Cardiac fibroblast (primary cell): ENCODE data around the gene ZNF77.
"Not testable (repeated sequence)": the region's sequence is repeated elsewhere in the genome, so short reads cannot be mapped to it uniquely, and the experiment has no call there.

Source experiments
- DNase-seq, 2 donors: peaks; one replicate each; pipeline versions ENCODE4 v3.0.0 to v3.0.0-alpha.2; 2010; ENCODE audit warnings: low read depth in 2 of 2
- H3K4me3 ChIP-seq, 2 donors: replicated peaks in 1 of 2; 1 replicate in 1 of 2; 2 replicates in 1 of 2; pipeline ENCODE4 v1.5.1; 2011; ENCODE audit warnings: low read depth in 2 of 2, low read length in 2 of 2, mild to moderate bottlenecking in 2 of 2, moderate library complexity in 1 of 2
- TF ChIP-seq, protein P1 (sequence below): IDR thresholded peaks from one replicate; pipeline ENCODE4 v1.5.1; 2011; ENCODE audit warnings: low read depth, mild to moderate bottlenecking, low read length, inconsistent platforms

ZNF77 gene

DNA sequence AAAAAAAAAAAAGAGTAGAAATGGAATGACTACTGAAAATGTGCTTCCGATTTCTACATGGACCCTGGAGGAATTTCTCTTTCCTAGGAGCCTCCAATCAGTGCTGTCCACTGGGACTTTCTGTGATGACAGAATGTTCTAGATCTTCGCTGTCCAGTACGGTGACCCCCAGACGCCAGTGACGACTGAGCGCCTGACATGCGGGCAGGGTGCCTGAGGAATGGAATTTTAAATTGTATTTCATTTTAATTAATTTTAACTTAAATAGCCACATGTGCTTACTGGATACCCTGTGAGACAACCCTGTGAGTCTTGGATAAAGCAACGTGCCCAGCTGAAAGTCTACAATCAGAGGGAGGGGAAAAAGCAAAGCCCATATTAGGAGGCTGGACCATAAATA, 28.5 kb upstream of the ZNF77 start:
- no peak overlapping the region for H3K4me3 ChIP-seq
- peak; percentile 55 to 77 for DNase-seq
- TF ChIP-seq, protein P1, sequence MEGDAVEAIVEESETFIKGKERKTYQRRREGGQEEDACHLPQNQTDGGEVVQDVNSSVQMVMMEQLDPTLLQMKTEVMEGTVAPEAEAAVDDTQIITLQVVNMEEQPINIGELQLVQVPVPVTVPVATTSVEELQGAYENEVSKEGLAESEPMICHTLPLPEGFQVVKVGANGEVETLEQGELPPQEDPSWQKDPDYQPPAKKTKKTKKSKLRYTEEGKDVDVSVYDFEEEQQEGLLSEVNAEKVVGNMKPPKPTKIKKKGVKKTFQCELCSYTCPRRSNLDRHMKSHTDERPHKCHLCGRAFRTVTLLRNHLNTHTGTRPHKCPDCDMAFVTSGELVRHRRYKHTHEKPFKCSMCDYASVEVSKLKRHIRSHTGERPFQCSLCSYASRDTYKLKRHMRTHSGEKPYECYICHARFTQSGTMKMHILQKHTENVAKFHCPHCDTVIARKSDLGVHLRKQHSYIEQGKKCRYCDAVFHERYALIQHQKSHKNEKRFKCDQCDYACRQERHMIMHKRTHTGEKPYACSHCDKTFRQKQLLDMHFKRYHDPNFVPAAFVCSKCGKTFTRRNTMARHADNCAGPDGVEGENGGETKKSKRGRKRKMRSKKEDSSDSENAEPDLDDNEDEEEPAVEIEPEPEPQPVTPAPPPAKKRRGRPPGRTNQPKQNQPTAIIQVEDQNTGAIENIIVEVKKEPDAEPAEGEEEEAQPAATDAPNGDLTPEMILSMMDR = no peak

DNA sequence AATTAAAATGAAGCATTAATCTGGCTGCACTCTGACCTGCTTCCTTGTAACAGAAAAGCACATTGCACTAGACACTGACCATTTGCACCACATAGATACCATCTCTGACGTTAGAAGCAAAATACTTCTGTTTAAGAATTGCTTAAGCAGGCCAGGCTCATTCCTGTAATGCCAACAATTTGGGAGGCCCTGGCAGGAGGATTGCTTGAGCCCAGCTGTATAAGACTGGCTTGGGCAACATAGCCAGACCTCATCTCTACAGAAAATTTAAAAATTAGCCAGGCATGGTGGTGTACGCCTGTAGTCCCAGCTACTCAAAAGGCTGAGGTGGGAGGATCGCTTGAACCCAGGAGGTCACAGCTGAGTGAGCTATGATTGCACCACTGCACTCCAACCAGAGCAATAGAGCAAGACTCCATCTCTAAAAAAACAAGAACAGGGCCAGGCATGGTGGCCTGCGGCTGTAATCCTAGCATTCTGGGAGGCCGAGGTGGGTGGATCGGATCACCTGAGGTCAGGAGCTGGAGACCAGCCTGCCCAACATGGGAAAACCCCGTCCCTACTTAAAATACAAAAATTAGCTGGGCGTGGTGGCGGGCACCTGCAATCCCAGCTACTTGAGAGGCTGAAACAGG, 25.5 kb upstream of the ZNF77 start:
- peak; percentile 60 to 96 for DNase-seq
- TF ChIP-seq, protein P1 = no peak
- no peak overlapping the region for H3K4me3 ChIP-seq

DNA sequence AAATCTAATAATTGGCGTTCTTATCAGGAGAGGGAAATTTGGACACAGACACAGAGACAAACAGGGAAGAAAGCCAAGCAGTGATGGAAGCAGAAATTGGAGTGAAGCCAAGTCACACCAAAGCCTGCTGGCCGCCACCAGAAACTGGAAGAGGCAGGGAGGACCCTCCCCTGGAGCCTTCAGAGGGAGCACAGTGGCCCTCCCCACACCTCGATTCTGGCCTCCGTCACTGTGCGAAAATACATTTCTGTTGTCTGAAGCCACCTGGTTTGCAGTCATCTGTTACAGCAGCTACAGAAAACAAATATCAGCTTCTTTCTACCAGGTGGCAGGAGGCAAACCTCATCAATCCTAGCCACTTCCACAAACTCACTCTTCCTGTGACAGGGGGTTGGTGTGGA, 24.3 kb upstream of the ZNF77 start:
- TF ChIP-seq, protein P1 = no peak
- H3K4me3 ChIP-seq = no peak overlapping the region
- peak; percentile 41 to 89 for DNase-seq

DNA sequence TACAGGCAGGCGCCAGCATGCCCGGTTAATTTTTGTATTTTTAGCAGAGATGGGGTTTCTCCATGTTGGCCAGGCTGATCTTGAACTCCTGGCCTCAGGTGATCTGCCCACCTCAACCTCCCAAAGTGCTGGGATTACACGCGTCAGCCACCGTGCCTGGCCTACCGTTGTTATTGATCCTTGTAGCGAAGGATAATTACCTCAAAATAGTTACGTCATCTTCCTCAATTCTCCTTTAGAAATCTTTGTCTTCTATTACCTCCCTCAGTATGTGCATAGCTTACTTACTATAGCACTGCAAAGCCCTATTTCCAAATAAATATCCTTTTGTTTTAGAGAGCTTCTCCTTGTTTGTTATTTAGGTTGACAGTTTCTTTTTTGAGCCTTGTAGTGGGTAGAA, 23.2 kb upstream of the ZNF77 start:
- TF ChIP-seq, protein P1 = no peak
- no peak for DNase-seq
- H3K4me3 ChIP-seq = no peak overlapping the region

DNA sequence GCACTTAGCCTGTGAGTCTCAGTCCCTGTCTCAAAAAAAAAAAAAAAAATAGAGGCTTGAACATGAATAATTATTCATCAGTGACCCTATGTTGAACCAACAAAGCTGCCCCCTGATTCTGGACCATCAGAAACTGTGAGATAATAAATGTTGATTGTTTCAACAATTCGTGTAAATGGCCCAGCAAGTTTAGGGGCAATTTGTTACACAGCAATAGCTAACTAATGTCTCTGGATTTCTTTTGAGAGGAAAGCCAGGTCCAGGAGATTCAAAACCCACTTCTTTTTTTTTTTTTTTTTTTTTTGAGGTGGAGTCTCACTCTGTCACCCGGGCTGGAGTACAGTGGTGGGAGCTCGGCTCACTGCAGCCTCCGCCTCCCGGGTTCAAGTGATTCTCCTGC, 20.1 kb upstream of the ZNF77 start:
- no peak overlapping the region for H3K4me3 ChIP-seq
- DNase-seq = no peak
- TF ChIP-seq, protein P1 = no peak

DNA sequence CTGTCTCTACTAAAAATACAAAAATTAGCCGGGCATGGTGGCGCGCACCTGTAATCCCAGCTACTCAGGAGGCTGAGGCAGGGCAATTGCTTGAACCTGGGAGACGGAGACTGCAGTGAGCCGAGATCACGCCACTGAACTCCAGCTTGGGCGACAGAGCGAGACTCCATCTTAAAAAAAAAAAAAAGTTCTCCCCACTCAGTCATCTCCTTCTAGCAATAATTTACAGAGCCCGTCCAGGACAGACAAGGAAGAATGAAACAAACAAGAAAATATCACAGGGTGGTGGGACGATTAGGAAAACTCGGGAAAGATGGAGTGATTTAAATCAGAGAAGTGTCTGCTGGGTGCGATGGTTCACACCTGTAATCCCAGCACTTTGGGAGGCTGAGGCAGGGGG, 18.9 kb upstream of the ZNF77 start:
- H3K4me3 ChIP-seq, DNase-seq: not testable (repeated sequence)

DNA sequence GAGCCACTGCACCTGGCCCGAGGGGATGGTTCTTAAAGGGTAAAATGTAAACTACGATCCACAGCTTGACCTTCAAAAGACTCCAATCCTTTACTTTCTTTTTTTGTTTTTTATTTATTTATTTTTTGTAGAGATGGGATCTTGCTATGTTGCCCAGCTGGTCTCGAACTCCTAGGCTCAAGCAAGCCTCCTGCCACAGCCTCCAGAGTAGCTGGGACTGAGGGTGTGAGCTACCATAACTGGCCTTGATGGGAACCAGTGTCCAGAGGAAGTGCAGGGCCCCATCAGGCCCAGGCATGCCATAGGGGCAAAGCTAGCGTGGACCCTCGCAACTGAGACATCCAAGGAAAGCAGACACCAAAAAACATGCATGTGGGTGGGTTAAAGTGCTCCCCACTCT, 18.4 kb upstream of the ZNF77 start:
- H3K4me3 ChIP-seq = no peak overlapping the region

More for the DNA sequence above, 18.4 kb upstream of the ZNF77 start:
- no peak for DNase-seq
- TF ChIP-seq, protein P1 = no peak
